H1 (cell line): ENCODE results near the gene RNASE13. TPM values are rescaled to one million over a fixed set of nuclear protein-coding genes. Genes with fewer than 3 reads are reported as not detected.
A peak's percentile ranks its signal among the peaks of the same experiment; 100 is the strongest.

Experiments used
- CTCF ChIA-PET: fragments of 300-600 bp; sonication (Branson Sonifier 250); formaldehyde crosslinking; loops from one replicate; lab custom pipeline; 2021; ENCODE audit not compliant: partially characterized antibody; lab: Charles Lee
- POLR2A ChIA-PET: fragments of 300-600 bp; sonication (Branson Sonifier 250); formaldehyde crosslinking; loops from one replicate; lab custom pipeline; 2021; ENCODE audit warnings: inconsistent platforms; ENCODE audit not compliant: partially characterized antibody; lab: Charles Lee
- DNase-seq, 2 experiments: peaks; one replicate each; pipeline versions ENCODE4 v3.0.0 to v3.0.0-alpha.2; 2010 to 2022; ENCODE audit warnings: low spot score in 2 of 2, low read depth in 1 of 2, mixed read lengths in 1 of 2
- FAIRE-seq: peaks from 2 replicates; lab custom pipeline; 2011; peaks lifted over from hg19 to GRCh38; lab: Jason Lieb, UNC
- H2AFZ ChIP-seq: 2 replicates; pipeline ENCODE4 v1.8.1; 2012; ENCODE audit warnings: low read length, inconsistent platforms
- H2AK5ac ChIP-seq: 2 replicates; pipeline ENCODE4 v1.6.1; 2013; ENCODE audit warnings: low read depth, low read length
- H2BK120ac ChIP-seq: replicated peaks from 2 replicates; pipeline ENCODE3; 2013; ENCODE audit warnings: low read depth, low read length, inconsistent platforms
- H2BK12ac ChIP-seq: 2 replicates; pipeline ENCODE4 v1.6.1; 2013; ENCODE audit warnings: low read depth, low read length
- H2BK15ac ChIP-seq: 2 replicates; pipeline ENCODE4 v1.6.1; 2013; ENCODE audit warnings: low read length
- H2BK20ac ChIP-seq: 2 replicates; pipeline ENCODE4 v1.6.1; 2013; ENCODE audit warnings: low read length
- H2BK5ac ChIP-seq: 2 replicates; pipeline ENCODE4 v1.6.1; 2013; ENCODE audit warnings: low read depth, low read length
- H3K14ac ChIP-seq: 2 replicates; pipeline ENCODE4 v1.6.1; 2013; ENCODE audit warnings: inconsistent platforms; ENCODE audit not compliant: insufficient read length
- H3K18ac ChIP-seq: 2 replicates; pipeline ENCODE4 v1.6.1; 2013; ENCODE audit warnings: low read length; ENCODE audit errors: extremely low read depth
- H3K23ac ChIP-seq: 2 replicates; pipeline ENCODE4 v1.6.1; 2013; ENCODE audit warnings: inconsistent platforms; ENCODE audit not compliant: insufficient read length
- H3K23me2 ChIP-seq: 2 replicates; pipeline ENCODE4 v1.6.1; 2013; ENCODE audit warnings: low read depth, low read length
- H3K27ac ChIP-seq: 2 replicates; pipeline ENCODE4 v1.6.1; 2011; ENCODE audit warnings: low read depth, low read length, inconsistent platforms
- H3K27me3 ChIP-seq, 4 experiments: replicated peaks in 1 of 4; 1 replicate in 1 of 4; 2 replicates in 3 of 4; pipeline versions ENCODE4 v1.6.1 to v1.8.1; 2011 to 2013; ENCODE audit warnings: low read length in 3 of 4, mild to moderate bottlenecking in 3 of 4, inconsistent platforms in 2 of 4, mixed read lengths in 2 of 4, moderate library complexity in 1 of 4; ENCODE audit not compliant: control insufficient read depth in 3 of 4, insufficient read depth in 3 of 4; ENCODE audit errors: extremely low read depth in 1 of 4
- H3K36me3 ChIP-seq, 4 experiments: 2 replicates each; pipeline versions ENCODE4 v1.6.1 to v1.8.1; 2011 to 2013; ENCODE audit warnings: mild to moderate bottlenecking in 4 of 4, low read length in 3 of 4, moderate library complexity in 2 of 4, control low read depth in 1 of 4, inconsistent platforms in 1 of 4; ENCODE audit not compliant: insufficient read depth in 4 of 4, control insufficient read depth in 2 of 4
- H3K4ac ChIP-seq: replicated peaks from 2 replicates; pipeline ENCODE3; 2013; ENCODE audit warnings: low read length, low read depth, mixed read lengths, inconsistent platforms; ENCODE audit not compliant: insufficient read length
- H3K4me1 ChIP-seq, 4 experiments: replicated peaks in 1 of 4; 1 replicate in 1 of 4; 2 replicates in 3 of 4; pipeline versions ENCODE4 v1.6.1 to v1.8.1; 2011 to 2013; ENCODE audit warnings: low read length in 3 of 4, inconsistent platforms in 2 of 4, mixed read lengths in 1 of 4; ENCODE audit not compliant: insufficient read depth in 4 of 4, control insufficient read depth in 3 of 4
- H3K4me2 ChIP-seq, 2 experiments: 2 replicates each; pipeline versions ENCODE4 v1.6.1 to v1.8.1; 2011 to 2013; ENCODE audit warnings: low read depth in 2 of 2, low read length in 2 of 2, control low read depth in 1 of 2, inconsistent platforms in 1 of 2, mild to moderate bottlenecking in 1 of 2; ENCODE audit not compliant: insufficient read depth in 1 of 2
- H3K4me3 ChIP-seq, 4 experiments: fragments of 200-600, 300-600 bp in 1 of 4; sonication (generic), shearing (Covaris generic), sonication (Bioruptor Twin) in 1 of 4; 2 replicates each; pipeline versions ENCODE4 v1.5.1 to v1.8.1; 2011 to 2016; ENCODE audit warnings: low read length in 4 of 4, low read depth in 3 of 4, control low read depth in 2 of 4, inconsistent platforms in 2 of 4, mild to moderate bottlenecking in 2 of 4, mixed read lengths in 1 of 4, moderate library complexity in 1 of 4; ENCODE audit not compliant: insufficient read depth in 2 of 4; ENCODE audit errors: extremely low read depth in 1 of 4
- H3K56ac ChIP-seq: replicated peaks from 2 replicates; pipeline ENCODE3; 2013; ENCODE audit warnings: low read depth, mild to moderate bottlenecking, mixed read lengths, low read length, inconsistent platforms; ENCODE audit not compliant: insufficient read length
- H3K79me1 ChIP-seq: 2 replicates; pipeline ENCODE4 v1.6.1; 2013; ENCODE audit warnings: low read depth, low read length, control low read depth
- H3K79me2 ChIP-seq, 2 experiments: 2 replicates each; pipeline versions ENCODE4 v1.6.1 to v1.8.1; 2012 to 2013; ENCODE audit warnings: low read length in 2 of 2, mild to moderate bottlenecking in 2 of 2, inconsistent platforms in 1 of 2; ENCODE audit not compliant: insufficient read depth in 2 of 2, control insufficient read depth in 1 of 2
- H3K9ac ChIP-seq, 4 experiments: replicated peaks in 1 of 4; 1 replicate in 1 of 4; 2 replicates in 3 of 4; pipeline versions ENCODE4 v1.6.1 to v1.8.1; 2011 to 2013; ENCODE audit warnings: low read depth in 3 of 4, low read length in 3 of 4, control low read depth in 2 of 4, mild to moderate bottlenecking in 2 of 4, moderate library complexity in 2 of 4, inconsistent platforms in 1 of 4; ENCODE audit errors: extremely low read depth in 1 of 4
- H3K9me3 ChIP-seq, 2 experiments: 2 replicates each; pipeline versions ENCODE4 v1.6.1 to v1.8.1; 2012 to 2013; ENCODE audit warnings: mild to moderate bottlenecking in 2 of 2, moderate library complexity in 2 of 2, control low read depth in 1 of 2, inconsistent platforms in 1 of 2, low read depth in 1 of 2, low read length in 1 of 2, mixed read lengths in 1 of 2; ENCODE audit not compliant: insufficient read depth in 2 of 2
- H4K20me1 ChIP-seq, 2 experiments: replicated peaks in 1 of 2; 2 replicates each; pipeline versions ENCODE3 to v1.8.1; 2011 to 2013; ENCODE audit warnings: inconsistent platforms in 2 of 2, low read length in 2 of 2, mild to moderate bottlenecking in 1 of 2; ENCODE audit not compliant: insufficient read depth in 2 of 2, control insufficient read depth in 1 of 2
- H4K5ac ChIP-seq: 2 replicates; pipeline ENCODE4 v1.6.1; 2013; ENCODE audit warnings: low read length, low read depth, mixed read lengths, inconsistent platforms; ENCODE audit not compliant: insufficient read length
- H4K8ac ChIP-seq: 2 replicates; pipeline ENCODE4 v1.8.0; 2013; ENCODE audit warnings: mild to moderate bottlenecking, moderate library complexity, low read length, inconsistent platforms; ENCODE audit not compliant: insufficient read depth; ENCODE audit errors: extremely low read depth
- H4K91ac ChIP-seq: replicated peaks from 2 replicates; pipeline ENCODE3; 2013; ENCODE audit warnings: low read length, mixed read lengths, inconsistent platforms; ENCODE audit not compliant: insufficient read length
- ATF3 ChIP-seq: IDR thresholded peaks from 2 replicates; pipeline ENCODE4 v1.6.1; 2011; ENCODE audit warnings: low read depth, mild to moderate bottlenecking, low read length; ENCODE audit not compliant: insufficient read depth
- CEBPB ChIP-seq: IDR thresholded peaks from 2 replicates; pipeline ENCODE4 v1.6.1; 2012; ENCODE audit warnings: low read depth, low read length
- RBBP5 ChIP-seq: IDR thresholded peaks from 2 replicates; pipeline ENCODE4 v1.7.1; 2012; ENCODE audit warnings: low read depth, mild to moderate bottlenecking, inconsistent platforms, low read length, moderate library complexity, borderline replicate concordance
- WGBS, 2 experiments: shearing (Covaris generic) in 1 of 2; methylation state at CpG; one replicate each; pipeline versions ENCODE4 v1.1.6 to v1.1.7; 2013 to 2015; ENCODE audit warnings: low lambda C conversion rate in 2 of 2, mixed read lengths in 2 of 2, inconsistent platforms in 1 of 2, low coverage in 1 of 2, missing lambda C conversion rate in 1 of 2; ENCODE audit not compliant: insufficient replicate concordance in 2 of 2, insufficient coverage in 1 of 2, insufficient read length in 1 of 2; ENCODE audit errors: extremely low coverage in 1 of 2, missing lambda C conversion rate in 1 of 2; 5-methylcytosine and 5-hydroxymethylcytosine counted together
- polyA plus RNA-seq, 7 experiments: library from polyadenylated mRNA; depleted of rRNA in 3 of 7; stranded (reverse) in 5 of 7; unstranded in 2 of 7; fragments of >200 nt in 5 of 7; fragments of 200-250 nt in 2 of 7; gene quantifications; 1 replicate in 5 of 7; 2 replicates in 1 of 7; 4 replicates in 1 of 7; pipeline versions ENCODE4 v1.2.1 to v1.2.3, GENCODE V29; 2011 to 2013; ENCODE audit warnings: missing spikeins in 2 of 7, mixed read lengths in 2 of 7
- total RNA-seq: library from RNA; stranded (reverse); fragmentation: NEBNext Ultra II Directional; extraction: Animal tissue kit (Norgen Biotek cat#: 25700); gene quantifications from 2 replicates; pipeline ENCODE4 v1.2.1, GENCODE V29; 2021

Gene RNASE13
- total and polyA plus RNA-seq, 2 of the 8 experiments (the other 6 are each of a cell fraction or from before 2014, with no cell fraction given) = not detected

- H3K23me2 ChIP-seq = peaks cover 17% of the 10 kb centered on the region
- H3K9me3 ChIP-seq = no peaks in the 10 kb centered on the region
- no peak overlapping the region; the same call in 1 of the 2 replicates for H2AK5ac ChIP-seq
- H4K8ac ChIP-seq = no peak overlapping the region
- no peak overlapping the region for H3K27ac ChIP-seq
- peak overlapping the region; percentile 93; the same call in 1 of the 2 replicates for H3K18ac ChIP-seq
- H3K23ac ChIP-seq = no peak overlapping the region
- H3K79me2 ChIP-seq = no peaks in the 10 kb centered on the region
- no peak overlapping the region for H3K56ac ChIP-seq
- DNase-seq = no peak
- H3K14ac ChIP-seq = no peak overlapping the region
- H2BK12ac ChIP-seq = peak overlapping the region; percentile 98
- peaks cover 2 to 25% (median 22%) of the 10 kb centered on the region in 4 experiments; a peak in 6 of 7 replicates for H3K27me3 ChIP-seq
- peaks cover 4 to 22% (median 14%) of the 10 kb centered on the region in 4 experiments; a peak in 6 of 7 replicates for H3K4me1 ChIP-seq
- TF ChIP-seq CEBPB (no peak), ATF3 (no peak), RBBP5 (0 out of 2 replicates have a peak, but pooled peaks have one; percentile 14)
- no peak for FAIRE-seq
- no peak overlapping the region for H4K5ac ChIP-seq
- H2AFZ ChIP-seq = no peak overlapping the region
- no peaks in the 10 kb centered on the region for H3K79me1 ChIP-seq
- no peak overlapping the region for H3K4ac ChIP-seq
- ChIA-PET POLR2A (interaction anchor here (1.0 to 2.3 kb wide), 16 partner anchors 8 to 74 kb away, joined by 3 to 10 read pairs (median 4); partner anchors contain the start of gene RNASE13), CTCF (interaction anchor here (0.7 to 2.6 kb wide), 14 partner anchors 9 to 1811 kb away, joined by 3 to 18 read pairs (median 4); partner anchors contain the start of genes ARHGEF40 and TMEM253)
- H3K4me2 ChIP-seq = peak overlapping the region; percentile 93 to 94
- H2BK20ac ChIP-seq = peak overlapping the region; percentile 84; the same call in 1 of the 2 replicates
- H4K20me1 ChIP-seq = no peaks in the 10 kb centered on the region
- peak overlapping the region; percentile 1 for H2BK120ac ChIP-seq
- 59% methylated on average over 4 of the region's 7 CpGs; no CpG with 5 or more reads in 1 of the 2 experiments for WGBS, 2 experiments
- peak overlapping the region; percentile 56 for H4K91ac ChIP-seq
- peak overlapping the region; percentile 26; the same call in 1 of the 2 replicates for H2BK15ac ChIP-seq
- H3K4me3 ChIP-seq = peak overlapping the region; percentile 44 to 92 (median 56); a peak in 6 of 8 replicates
- 0 out of 7 replicates have a peak overlapping the region, but pooled peaks of 1 of the 4 experiments have one; percentile 50 for H3K9ac ChIP-seq
- H2BK5ac ChIP-seq = peak overlapping the region; percentile 93
- 0 out of 8 replicates have a peak, but pooled peaks cover 0 to 1% (median 0%) of the 10 kb centered on the region in 4 experiments for H3K36me3 ChIP-seq
Measured at GRCh38 chr14:21026274-21026987, 8.2 kb downstream of the RNASE13 start.
